Heart left ventricle (tissue), 13 donors: ENCODE results near the gene FAM24B.

Experiments used
- POLR2A ChIP-seq, 2 donors: fragments of 450-650 bp; IDR thresholded peaks; one replicate each; pipeline ENCODE4 v1.6.1; 2017; ENCODE audit warnings: antibody characterized with exemption in 2 of 2, mild to moderate bottlenecking in 2 of 2, moderate library complexity in 2 of 2
- TF ChIP-seq, protein P1 (sequence below), 12 donors: fragments of 200-600 bp; sonication (generic) in 4 of 12; IDR thresholded peaks; one replicate each; pipeline versions ENCODE4 v1.5.0 to v1.8.0; 2018 to 2022; ENCODE audit warnings: antibody characterized with exemption in 12 of 12, mild to moderate bottlenecking in 5 of 12
- donor health status: ischemic (EF 13 %, LVEDD 7.1; RV severe dilation, severe dysfunction).
- donor health status: DM: no; HTN: yes; CAD: no.
- donor health status: DM: no; HTN: no; CAD: no.
- donor health status: ischemic (EF 25% LVEDD 6.9; RV normal size, moderate dysfunction).
- donor health status: ischemic (EF 25% LVEDD 5.7; RV mildly dilated, moderate dysfunction).
- donor health status: ischemic (EF 35%, LVEDD 5.7; RV mildly dilated, moderate dysfunction).
- donor health status: nonischemic (EF 11% LVEDD 7.7; RV severe dilation, severe dysfunction).
- donor health status: DM: yes; HTN: yes; CAD: no.
- donor health status: PGD.
- donor health status: ischemic (EF 29% LVEDD 5.4; RV normal size, mild dysfunction).
- donor health status: nonischemic (EF 23%, LVEDD 6.1; RV moderate dilation, normal function).

DNA sequence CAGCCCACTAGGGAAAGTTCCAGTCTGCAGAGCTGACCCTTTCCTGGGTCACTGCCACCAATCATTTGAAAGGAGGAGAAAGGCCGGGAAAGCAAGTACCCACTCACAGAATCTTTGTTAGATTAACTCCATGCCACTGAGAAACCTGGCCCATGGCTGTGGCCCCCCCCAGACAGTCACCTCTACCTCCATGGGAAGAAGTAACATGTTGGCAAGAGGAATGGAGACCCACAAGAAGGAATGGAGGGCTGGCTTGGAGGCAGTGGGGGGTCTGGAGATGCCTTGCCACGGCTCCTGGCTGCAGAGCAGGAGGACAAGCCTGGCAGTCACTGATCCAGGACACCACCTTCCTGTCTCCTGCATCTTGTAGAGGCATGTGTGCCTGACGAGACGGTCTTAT, 66.6 kb downstream of the FAM24B start:
- TF ChIP-seq, protein P1, sequence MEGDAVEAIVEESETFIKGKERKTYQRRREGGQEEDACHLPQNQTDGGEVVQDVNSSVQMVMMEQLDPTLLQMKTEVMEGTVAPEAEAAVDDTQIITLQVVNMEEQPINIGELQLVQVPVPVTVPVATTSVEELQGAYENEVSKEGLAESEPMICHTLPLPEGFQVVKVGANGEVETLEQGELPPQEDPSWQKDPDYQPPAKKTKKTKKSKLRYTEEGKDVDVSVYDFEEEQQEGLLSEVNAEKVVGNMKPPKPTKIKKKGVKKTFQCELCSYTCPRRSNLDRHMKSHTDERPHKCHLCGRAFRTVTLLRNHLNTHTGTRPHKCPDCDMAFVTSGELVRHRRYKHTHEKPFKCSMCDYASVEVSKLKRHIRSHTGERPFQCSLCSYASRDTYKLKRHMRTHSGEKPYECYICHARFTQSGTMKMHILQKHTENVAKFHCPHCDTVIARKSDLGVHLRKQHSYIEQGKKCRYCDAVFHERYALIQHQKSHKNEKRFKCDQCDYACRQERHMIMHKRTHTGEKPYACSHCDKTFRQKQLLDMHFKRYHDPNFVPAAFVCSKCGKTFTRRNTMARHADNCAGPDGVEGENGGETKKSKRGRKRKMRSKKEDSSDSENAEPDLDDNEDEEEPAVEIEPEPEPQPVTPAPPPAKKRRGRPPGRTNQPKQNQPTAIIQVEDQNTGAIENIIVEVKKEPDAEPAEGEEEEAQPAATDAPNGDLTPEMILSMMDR (IDR thresholded peaks at IDR 0.05): no peak
- TF ChIP-seq POLR2A (IDR thresholded peaks at IDR 0.05): no peak
